ENCODE measurements around the gene PISD.
"Not testable (repeated sequence)": the region's sequence is repeated elsewhere in the genome, so short reads cannot be mapped to it uniquely, and the experiment has no call there.

Gene PISD

GRCh38 chr22:31607696-31608095, 54.3 kb downstream of the PISD start:
- DNase-seq (ENCODE audit: low read depth): no peak

GRCh38 chr22:31605851-31606585, 56.0 kb downstream of the PISD start:
- no peak for DNase-seq (ENCODE audit: low read depth)

GRCh38 chr22:31604746-31605705, 57.0 kb downstream of the PISD start:
- no peak for DNase-seq (ENCODE audit: low read depth)

GRCh38 chr22:31604137-31604705, 57.8 kb downstream of the PISD start:
- DNase-seq (ENCODE audit: low read depth): no peak

- no peak for DNase-seq (ENCODE audit: low read depth)
Measured at GRCh38 chr22:31603574-31603973, 58.4 kb downstream of the PISD start.

- DNase-seq (ENCODE audit: low read depth): no peak
Measured at GRCh38 chr22:31603081-31603525, 58.9 kb downstream of the PISD start.

GRCh38 chr22:31602259-31602952, 59.6 kb downstream of the PISD start:
- DNase-seq (ENCODE audit: low read depth): no peak

GRCh38 chr22:31595271-31595670, 66.7 kb downstream of the PISD start:
- no peak for DNase-seq (ENCODE audit: low read depth)

- not testable (repeated sequence) for DNase-seq (ENCODE audit: low read depth)
Measured at GRCh38 chr22:31590161-31590560, 71.9 kb downstream of the PISD start.

- no peak for DNase-seq (ENCODE audit: low read depth)
Measured at GRCh38 chr22:31588970-31589675, 72.9 kb downstream of the PISD start.

GRCh38 chr22:31586137-31586920, 75.7 kb downstream of the PISD start:
- no peak for DNase-seq (ENCODE audit: low read depth)

GRCh38 chr22:31585161-31585859, 76.7 kb downstream of the PISD start:
- DNase-seq (ENCODE audit: low read depth): no peak

GRCh38 chr22:31584804-31585160, 77.2 kb downstream of the PISD start:
- no peak for DNase-seq (ENCODE audit: low read depth)

GRCh38 chr22:31583861-31584485, 78.0 kb downstream of the PISD start:
- DNase-seq (ENCODE audit: low read depth): no peak

GRCh38 chr22:31579835-31580242, 82.2 kb downstream of the PISD start:
- no peak for DNase-seq (ENCODE audit: low read depth)

- no peak for DNase-seq (ENCODE audit: low read depth)
Measured at GRCh38 chr22:31578171-31578570, 83.8 kb downstream of the PISD start.

- no peak for DNase-seq (ENCODE audit: low read depth)
Measured at GRCh38 chr22:31577711-31578110, 84.3 kb downstream of the PISD start.

GRCh38 chr22:31575190-31575589, 86.8 kb downstream of the PISD start:
- DNase-seq (ENCODE audit: low read depth): no peak

- no peak for DNase-seq (ENCODE audit: low read depth)
Measured at GRCh38 chr22:31574055-31574670, 87.9 kb downstream of the PISD start.
